H9 (cell line): ENCODE measurements around the gene BRWD1. TPM values are rescaled to one million over a fixed set of nuclear protein-coding genes. Genes with fewer than 3 reads are reported as not detected.

ENCODE experiments used
- DNase-seq: peaks from one replicate; pipeline ENCODE4 v3.0.0-alpha.2; 2017
- H2AFZ ChIP-seq: one replicate; pipeline ENCODE4 v1.6.1; 2013; ENCODE audit warnings: mild to moderate bottlenecking, low read length, control low read depth, moderate library complexity
- H2AK5ac ChIP-seq: 2 replicates; pipeline ENCODE4 v1.6.1; 2013; ENCODE audit warnings: low read length, control low read depth, mixed read lengths; ENCODE audit not compliant: insufficient read length
- H2BK120ac ChIP-seq: one replicate; pipeline ENCODE4 v1.6.1; 2013; ENCODE audit warnings: low read depth, mild to moderate bottlenecking, low read length, control low read depth, inconsistent platforms; ENCODE audit not compliant: poor library complexity, severe bottlenecking
- H2BK12ac ChIP-seq: 2 replicates; pipeline ENCODE4 v1.6.1; 2013; ENCODE audit warnings: low read length, control low read depth, mixed read lengths, low read depth; ENCODE audit not compliant: insufficient read length
- H2BK15ac ChIP-seq: 2 replicates; pipeline ENCODE4 v1.6.1; 2013; ENCODE audit warnings: low read depth, low read length, control low read depth
- H2BK20ac ChIP-seq: one replicate; pipeline ENCODE4 v1.6.1; 2013; ENCODE audit warnings: low read depth, mild to moderate bottlenecking, low read length, control low read depth, inconsistent platforms; ENCODE audit not compliant: poor library complexity, severe bottlenecking
- H2BK5ac ChIP-seq: 2 replicates; pipeline ENCODE4 v1.6.1; 2013; ENCODE audit warnings: low read length, control low read depth, mixed read lengths; ENCODE audit not compliant: insufficient read length
- H3K14ac ChIP-seq: 2 replicates; pipeline ENCODE4 v1.6.1; 2013; ENCODE audit warnings: low read length, control low read depth; ENCODE audit not compliant: insufficient read depth
- H3K18ac ChIP-seq: 2 replicates; pipeline ENCODE4 v1.6.1; 2013; ENCODE audit warnings: low read depth, mild to moderate bottlenecking, mixed read lengths, low read length, control low read depth; ENCODE audit not compliant: insufficient read length
- H3K23ac ChIP-seq: 2 replicates; pipeline ENCODE4 v1.6.1; 2013; ENCODE audit warnings: low read length, control low read depth, mixed read lengths, low read depth; ENCODE audit not compliant: insufficient read length
- H3K23me2 ChIP-seq: 2 replicates; pipeline ENCODE4 v1.6.1; 2013; ENCODE audit warnings: low read depth, mild to moderate bottlenecking, mixed read lengths, low read length, control low read depth; ENCODE audit not compliant: insufficient read length, poor library complexity, severe bottlenecking
- H3K27ac ChIP-seq: 2 replicates; pipeline ENCODE4 v1.5.1; 2013; ENCODE audit warnings: low read length, control low read depth, mixed read lengths, low read depth; ENCODE audit not compliant: insufficient read length
- H3K27me3 ChIP-seq: 2 replicates; pipeline ENCODE4 v1.6.1; 2013; ENCODE audit warnings: low read length, control low read depth, inconsistent platforms; ENCODE audit not compliant: insufficient read depth
- H3K4ac ChIP-seq: 2 replicates; pipeline ENCODE4 v1.6.1; 2013; ENCODE audit warnings: low read depth, mild to moderate bottlenecking, control low read depth, inconsistent platforms, low read length, moderate library complexity
- H3K4me1 ChIP-seq: 2 replicates; pipeline ENCODE4 v1.6.1; 2013; ENCODE audit warnings: low read length, control low read depth, inconsistent platforms; ENCODE audit not compliant: insufficient read depth
- H3K4me2 ChIP-seq: 2 replicates; pipeline ENCODE4 v1.6.1; 2013; ENCODE audit warnings: low read length, control low read depth, mixed read lengths; ENCODE audit not compliant: insufficient read length, insufficient read depth
- H3K56ac ChIP-seq: 2 replicates; pipeline ENCODE4 v1.6.1; 2013; ENCODE audit warnings: low read depth, mild to moderate bottlenecking, mixed read lengths, low read length, control low read depth; ENCODE audit not compliant: insufficient read length
- H3K79me1 ChIP-seq: 2 replicates; pipeline ENCODE4 v1.6.1; 2013; ENCODE audit warnings: low read depth, mild to moderate bottlenecking, moderate library complexity, low read length, control low read depth, inconsistent platforms; ENCODE audit not compliant: insufficient read depth, poor library complexity, severe bottlenecking
- H3K79me2 ChIP-seq: 2 replicates; pipeline ENCODE4 v1.6.1; 2013; ENCODE audit warnings: low read length, control low read depth, inconsistent platforms; ENCODE audit not compliant: insufficient read depth
- H3K9ac ChIP-seq: 2 replicates; pipeline ENCODE4 v1.6.1; 2013; ENCODE audit warnings: low read length, control low read depth, mixed read lengths; ENCODE audit not compliant: insufficient read length; ENCODE audit errors: extremely low read depth
- H3K9me3 ChIP-seq: one replicate; pipeline ENCODE4 v1.6.1; 2013; ENCODE audit warnings: low read depth, low read length, inconsistent platforms; ENCODE audit not compliant: control insufficient read depth
- H3T11ph ChIP-seq: one replicate; pipeline ENCODE4 v1.6.1; 2013; ENCODE audit warnings: mild to moderate bottlenecking, low read length, control low read depth, inconsistent platforms
- H4K20me1 ChIP-seq: one replicate; pipeline ENCODE4 v1.6.1; 2013; ENCODE audit not compliant: control insufficient read depth, insufficient read length, insufficient read depth
- H4K5ac ChIP-seq: 2 replicates; pipeline ENCODE4 v1.6.1; 2013; ENCODE audit warnings: low read depth, mild to moderate bottlenecking, mixed read lengths, low read length, control low read depth; ENCODE audit not compliant: insufficient read length
- H4K8ac ChIP-seq: replicated peaks from 2 replicates; pipeline ENCODE4 v1.6.1; 2013; ENCODE audit warnings: low read length, control low read depth, mixed read lengths, low read depth; ENCODE audit not compliant: insufficient read length
- H4K91ac ChIP-seq: 2 replicates; pipeline ENCODE4 v1.6.1; 2013; ENCODE audit warnings: low read depth, mild to moderate bottlenecking, moderate library complexity, mixed read lengths, low read length, control low read depth; ENCODE audit not compliant: insufficient read length
- H3K27ac Mint-ChIP-seq, 3 experiments: 2 replicates in 2 of 3; 3 replicates in 1 of 3; pipeline ENCODE4 v1.8.0; 2020 to 2021; ENCODE audit warnings: mixed read lengths in 3 of 3, mild to moderate bottlenecking in 1 of 3, moderate library complexity in 1 of 3
- H3K27me3 Mint-ChIP-seq: 2 replicates; pipeline ENCODE4 v1.8.0; 2021; ENCODE audit warnings: low read depth, mild to moderate bottlenecking, moderate library complexity, mixed read lengths
- H3K36me3 Mint-ChIP-seq, 3 experiments: 2 replicates in 2 of 3; 3 replicates in 1 of 3; pipeline ENCODE4 v1.8.0; 2020 to 2021; ENCODE audit warnings: low read depth in 3 of 3, mixed read lengths in 3 of 3; ENCODE audit not compliant: insufficient read depth in 1 of 3
- H3K4me1 Mint-ChIP-seq, 2 experiments: 2 replicates each; pipeline ENCODE4 v1.8.0; 2020; ENCODE audit warnings: mixed read lengths in 2 of 2
- H3K4me3 Mint-ChIP-seq, 2 experiments: 2 replicates in 1 of 2; 3 replicates in 1 of 2; pipeline ENCODE4 v1.8.0; 2020 to 2021; ENCODE audit warnings: mild to moderate bottlenecking in 2 of 2, mixed read lengths in 2 of 2, moderate library complexity in 1 of 2
- H3K9me3 Mint-ChIP-seq, 2 experiments: 2 replicates in 1 of 2; 3 replicates in 1 of 2; pipeline ENCODE4 v1.8.0; 2020; ENCODE audit warnings: mild to moderate bottlenecking in 2 of 2, mixed read lengths in 2 of 2, moderate library complexity in 1 of 2
- CTCF ChIP-seq: fragments of 200-600 bp; sonication (generic); conservative IDR thresholded peaks from 3 replicates; pipeline ENCODE4 v1.8.0; 2021; ENCODE audit warnings: antibody characterized with exemption, mild to moderate bottlenecking
- WGBS: extraction: QIAGEN DNeasy Blood & Tissue Kit; methylation state at CpG from one replicate; pipeline ENCODE4 v1.1.7; 2013; ENCODE audit warnings: missing lambda C conversion rate, low lambda C conversion rate, mixed read lengths; ENCODE audit not compliant: insufficient read length; ENCODE audit errors: extremely low coverage; 5-methylcytosine and 5-hydroxymethylcytosine counted together
- total RNA-seq: library from RNA; stranded (reverse); gene quantifications from 2 replicates; pipeline ENCODE4 v1.2.1, GENCODE V29; 2021

The BRWD1 gene
- total RNA-seq, 1 experiment from 2014 or later, result 48.4 TPM

- Histone ChIP-seq H2BK5ac (no peak overlapping the region), H2BK12ac (no peak overlapping the region), H3K14ac (no peak overlapping the region), H3K56ac (no peak overlapping the region), H2AK5ac (no peak overlapping the region), H2BK15ac (no peak overlapping the region), H3K4ac (no peak overlapping the region), H3K9ac (no peak overlapping the region), H2AFZ (no peak overlapping the region), H3T11ph (no peak overlapping the region), H2BK20ac (no peak overlapping the region), H3K4me1 (no peaks in the 10 kb centered on the region; the same call in 1 of the 2 replicates), H4K91ac (no peak overlapping the region), H2BK120ac (no peak overlapping the region), H3K79me2 (no peaks in the 10 kb centered on the region), H3K27ac (no peak overlapping the region), H4K8ac (no peak overlapping the region), H3K27me3 (no peaks in the 10 kb centered on the region), H3K9me3 (no peaks in the 10 kb centered on the region), H3K79me1 (no peaks in the 10 kb centered on the region), H4K20me1 (no peaks in the 10 kb centered on the region), H3K4me2 (no peak overlapping the region), H3K23me2 (no peaks in the 10 kb centered on the region), H3K18ac (no peak overlapping the region), H3K23ac (no peak overlapping the region), H4K5ac (no peak overlapping the region)
- Mint-ChIP-seq H3K9me3 (no peaks in the 10 kb centered on the region), H3K27me3 (no peaks in the 10 kb centered on the region; the same call in 1 of the 2 replicates), H3K36me3 (no peaks in the 10 kb centered on the region), H3K4me3 (no peak overlapping the region), H3K4me1 (peaks cover 11 to 12% of the 10 kb centered on the region in 2 experiments), H3K27ac (no peak overlapping the region)
- TF ChIP-seq CTCF, result no peak
- no peak for DNase-seq
- no CpG with 5 or more reads among the region's 5 CpGs for WGBS
These were observed 176.7 kb downstream of the BRWD1 start for GRCh38 chr21:39136711-39137110.
